Fibroblast of the conjunctiva (primary cell): Measurements from ENCODE around the gene RSPO4.
A peak's percentile ranks its signal among the peaks of the same experiment; 100 is the strongest.

Source experiments
- DNase-seq: peaks from one replicate; pipeline ENCODE4 v3.0.0-alpha.2; 2010; ENCODE audit warnings: low read depth

The RSPO4 gene

GRCh38 chr20:967796-968742 is 34.0 kb downstream of the RSPO4 start:
- peak; percentile 16 for DNase-seq

DNA sequence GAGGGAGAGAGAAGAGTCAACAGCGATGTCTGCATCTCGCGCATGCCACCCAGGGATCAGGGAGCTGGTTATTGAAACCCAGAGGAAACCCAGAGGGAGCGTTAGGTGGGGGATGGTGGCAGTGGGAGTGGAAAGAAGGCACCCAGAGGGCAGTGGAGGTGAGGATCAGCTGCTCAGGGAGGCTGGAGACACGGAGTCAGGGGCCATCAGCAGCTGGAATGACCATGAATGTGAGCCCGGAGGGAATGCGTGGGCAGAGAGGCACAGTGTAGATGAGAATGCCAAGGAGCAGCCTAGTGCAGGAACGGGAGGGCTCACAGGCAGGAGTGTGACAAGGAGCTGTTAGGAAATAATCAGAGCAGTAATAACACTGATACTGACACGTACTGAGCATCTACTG is 36.2 kb downstream of the RSPO4 start:
- no peak for DNase-seq

DNA sequence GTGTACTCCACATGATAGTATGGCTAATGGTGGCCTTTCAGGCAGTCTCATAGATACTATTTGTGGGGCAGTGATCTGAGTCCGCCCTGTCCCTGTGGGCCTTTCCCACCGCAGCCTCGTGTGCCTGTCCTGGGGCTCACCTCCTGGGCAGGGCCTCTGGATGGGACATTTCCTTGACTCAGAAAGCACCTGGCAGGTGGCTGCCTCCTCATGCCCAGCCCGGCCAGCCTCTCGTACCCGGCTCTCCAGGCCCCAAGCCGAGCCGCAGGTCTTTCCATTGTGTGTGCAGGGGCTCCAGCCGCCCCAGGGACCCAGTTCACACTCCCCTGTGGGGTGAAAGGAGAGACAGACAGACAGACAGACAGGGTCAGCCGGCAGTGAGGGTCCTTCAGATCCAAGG is 38.3 kb downstream of the RSPO4 start:
- DNase-seq: no peak

DNA sequence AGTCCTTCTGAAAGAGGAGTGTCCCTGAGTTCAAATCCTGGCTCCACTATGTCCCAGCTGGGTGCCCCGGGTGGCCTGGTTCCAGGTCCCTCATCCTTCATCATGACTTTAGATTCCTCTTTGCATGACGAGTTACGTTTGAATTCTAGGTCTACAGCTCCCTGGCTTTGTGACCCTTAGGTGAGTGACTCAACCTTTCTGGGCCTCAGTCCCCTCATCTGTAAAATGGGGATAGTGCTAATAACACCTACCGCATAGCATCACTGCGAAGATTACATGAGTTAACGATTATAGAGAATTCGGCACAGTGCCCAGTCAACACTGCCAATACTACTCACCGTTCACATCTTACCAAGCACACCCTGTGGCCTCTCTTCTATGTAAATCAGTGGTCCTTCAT is 39.4 kb downstream of the RSPO4 start:
- DNase-seq: no peak

- DNase-seq: no peak
These were observed 39.9 kb downstream of the RSPO4 start for GRCh38 chr20:962223-962622.

GRCh38 chr20:961768-962167 is 40.3 kb downstream of the RSPO4 start:
- DNase-seq: no peak

DNA sequence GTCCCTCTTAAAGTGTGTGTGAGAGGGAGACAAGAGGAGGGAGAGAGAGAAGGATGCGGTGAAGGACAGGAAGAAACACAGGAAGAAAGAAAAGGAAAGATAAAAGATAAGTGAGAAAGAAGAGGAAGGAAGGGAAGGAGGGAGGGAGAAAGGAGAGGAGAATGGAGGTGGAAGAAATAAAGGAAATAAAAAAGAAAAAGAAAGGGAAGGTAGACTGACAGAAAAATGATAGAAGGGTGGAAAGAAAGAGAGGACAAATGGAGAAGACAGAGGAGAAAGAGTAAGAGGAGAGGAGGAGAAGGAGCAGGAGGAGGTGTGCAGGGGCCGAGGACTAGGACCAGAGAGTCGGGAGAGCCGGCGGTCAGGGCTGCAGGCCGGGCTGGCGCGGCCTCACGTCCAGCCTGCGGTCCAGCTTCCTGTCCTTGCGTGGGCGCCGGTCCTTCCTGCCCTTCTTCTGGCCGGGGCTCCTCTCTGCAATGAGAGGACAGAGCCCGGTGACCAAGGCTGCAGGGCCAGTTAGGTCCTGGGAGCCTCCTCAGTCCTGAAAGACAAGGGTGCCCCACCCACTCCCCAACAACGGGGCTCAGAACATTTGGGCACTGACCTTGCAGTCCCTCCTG is 42.0 kb downstream of the RSPO4 start:
- no peak for DNase-seq

- DNase-seq: no peak
These were observed 42.9 kb downstream of the RSPO4 start for GRCh38 chr20:958936-959815.

DNA sequence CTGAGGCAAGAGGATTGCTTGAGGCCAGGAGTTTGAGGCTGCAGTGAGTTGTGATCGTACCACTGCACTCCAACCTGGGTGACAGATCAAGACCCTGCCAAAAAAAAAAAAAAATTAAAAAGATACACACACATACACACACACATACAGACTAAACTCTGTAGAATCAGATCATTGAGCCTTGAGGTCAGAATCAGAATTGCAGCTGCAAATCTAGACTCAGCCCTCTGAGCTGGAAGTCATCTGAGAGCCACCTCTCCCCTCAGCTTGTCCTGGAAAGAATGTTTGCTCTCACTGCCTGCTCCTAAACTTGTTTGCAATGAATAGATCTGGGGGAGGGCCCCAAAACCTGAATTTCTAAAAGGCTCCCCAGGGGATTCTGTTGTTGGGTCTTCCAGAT is 44.6 kb downstream of the RSPO4 start:
- DNase-seq: no peak

GRCh38 chr20:956330-956951 is 45.7 kb downstream of the RSPO4 start:
- DNase-seq: peak; percentile 30

GRCh38 chr20:955656-956055 is 46.5 kb downstream of the RSPO4 start:
- no peak for DNase-seq

GRCh38 chr20:955111-955510 is 47.0 kb downstream of the RSPO4 start:
- no peak for DNase-seq

DNA sequence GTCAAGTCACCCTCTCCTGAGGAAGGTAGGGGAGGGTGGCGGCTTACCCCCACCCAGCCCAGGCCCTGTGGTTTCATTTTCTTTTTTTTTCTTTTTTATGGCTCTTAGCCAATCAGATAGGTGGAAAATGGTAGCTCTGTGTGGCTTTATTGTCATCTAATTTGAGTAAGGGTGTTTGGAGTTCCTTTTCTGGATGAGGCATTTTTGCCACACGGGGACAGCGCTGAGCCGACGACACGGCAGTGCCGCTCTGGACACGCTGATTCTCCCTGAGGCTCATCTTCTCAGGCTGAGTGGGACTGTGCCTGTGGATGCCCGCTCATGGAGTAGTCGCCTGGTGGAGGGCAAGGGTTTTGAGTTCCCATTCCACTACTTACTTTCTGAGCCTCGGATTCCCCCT is 48.4 kb downstream of the RSPO4 start:
- no peak for DNase-seq

DNA sequence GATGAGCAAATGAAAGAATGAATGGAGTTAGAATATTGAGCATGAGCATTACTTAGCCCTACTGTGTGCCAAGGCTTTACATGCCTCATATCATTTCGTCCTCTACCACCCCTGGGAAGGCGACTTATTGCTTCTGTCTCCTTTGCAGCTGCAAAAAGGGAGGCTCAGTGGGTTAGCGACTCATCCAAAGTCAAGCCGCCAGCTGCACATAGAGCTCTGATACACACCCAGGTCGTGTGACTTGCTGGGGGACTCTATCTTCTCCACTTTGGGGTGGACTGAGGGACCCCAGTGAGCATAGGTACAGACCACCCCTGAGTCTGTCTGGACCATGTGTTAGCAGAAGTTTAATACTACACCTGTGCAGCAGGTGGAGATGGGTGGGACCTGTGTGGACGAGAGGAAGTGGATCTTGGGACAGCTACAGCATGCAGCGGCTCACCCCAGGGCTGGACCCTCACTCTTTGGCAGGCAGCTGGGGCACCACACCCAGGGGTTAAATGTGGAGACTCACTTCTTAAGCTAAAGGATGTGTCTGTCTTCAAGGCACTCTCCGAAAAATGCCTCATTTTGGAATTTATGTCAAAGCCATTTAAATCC is 49.8 kb downstream of the RSPO4 start:
- no peak for DNase-seq

- no peak for DNase-seq
These were observed 50.5 kb downstream of the RSPO4 start for GRCh38 chr20:951384-952169.

DNA sequence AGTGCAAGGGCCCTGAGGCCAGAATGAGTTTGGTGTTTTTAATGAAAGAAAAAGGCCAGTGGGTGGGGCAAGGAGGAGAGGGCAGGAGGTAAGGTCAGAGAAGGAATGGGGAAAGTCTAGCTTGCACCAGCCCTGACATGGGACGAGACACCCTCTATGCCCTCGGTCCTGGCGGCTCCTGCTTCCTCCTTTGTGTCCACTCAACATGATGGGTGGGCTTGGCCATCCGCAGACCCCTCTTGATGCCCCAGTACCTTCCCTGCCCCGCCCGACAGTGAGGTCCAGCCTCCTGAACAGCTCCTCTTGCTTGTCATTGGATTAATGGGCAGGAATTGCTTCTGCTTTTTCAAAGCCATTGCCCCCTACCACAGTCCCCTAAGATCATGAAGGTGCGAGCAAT is 52.4 kb downstream of the RSPO4 start:
- DNase-seq: no peak

DNA sequence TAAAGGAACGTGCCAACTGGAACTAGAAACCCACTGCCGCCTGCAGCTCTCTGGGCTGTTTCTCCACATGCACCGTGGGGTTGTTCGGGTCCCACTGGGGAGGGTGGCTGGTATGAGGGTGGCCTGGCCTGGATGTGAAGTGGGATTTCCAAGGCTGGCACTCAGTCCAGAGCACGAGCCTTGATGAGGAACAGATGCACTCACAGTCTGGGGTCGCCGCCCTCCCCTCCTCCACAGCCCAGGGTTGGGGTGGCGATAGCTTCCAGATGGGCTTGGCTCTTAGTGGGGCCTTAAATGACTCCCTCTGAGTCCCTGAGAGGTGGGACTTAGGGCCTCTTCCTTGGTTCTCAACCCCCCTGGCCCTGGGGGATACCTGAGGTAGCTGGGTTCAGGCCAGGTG is 55.3 kb downstream of the RSPO4 start:
- DNase-seq: no peak

- no peak for DNase-seq
These were observed 56.3 kb downstream of the RSPO4 start for GRCh38 chr20:945841-946240.

- no peak for DNase-seq
These were observed 57.2 kb downstream of the RSPO4 start for GRCh38 chr20:944774-945410.

DNA sequence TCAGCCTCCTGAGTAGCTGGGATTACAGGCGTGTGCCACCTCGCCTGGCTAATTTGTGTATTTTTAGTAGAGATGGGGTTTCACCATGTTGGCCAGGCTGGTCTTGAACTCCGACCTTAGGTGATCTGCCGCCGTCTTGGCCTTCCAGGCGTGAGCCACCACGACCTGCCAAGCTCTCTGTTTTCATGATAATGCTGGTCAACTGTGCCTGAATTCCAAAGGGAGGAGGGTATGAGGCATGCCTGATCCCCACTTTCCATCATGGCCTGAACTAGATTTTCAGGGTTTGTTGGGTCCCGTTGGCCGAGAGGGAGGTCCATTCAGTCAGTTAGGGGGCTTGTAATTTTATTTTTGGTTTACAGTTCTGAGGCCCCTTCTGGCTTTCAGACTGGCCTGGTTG is 58.0 kb downstream of the RSPO4 start:
- no peak for DNase-seq
